HG03571 (cell line): ENCODE measurements around the gene AGBL4.
A peak's percentile ranks its signal among the peaks of the same experiment; 100 is the strongest.

Experiments used
- ATAC-seq: cut with Tn5 transposase; IDR thresholded peaks from one replicate; pipeline ENCODE4 v1.9.1; 2021; ENCODE audit not compliant: unreplicated experiment

The AGBL4 gene

GRCh38 chr1:48784301-48784700 is 1239.5 kb downstream of the AGBL4 start:
- ATAC-seq = no peak

- ATAC-seq = no peak
Observed at GRCh38 chr1:48777219-48777895, 1246.4 kb downstream of the AGBL4 start.

- no peak for ATAC-seq
Observed at GRCh38 chr1:48776393-48777218, 1247.1 kb downstream of the AGBL4 start, which contains the start of gene BEND5. Gene BEND5 (minus strand): TSS chr1:48776891. CDS start chr1:48776831, 60 bp downstream.

GRCh38 chr1:48775831-48776392 is 1247.8 kb downstream of the AGBL4 start:
- no peak for ATAC-seq

GRCh38 chr1:48773133-48773532 is 1250.6 kb downstream of the AGBL4 start:
- peak; percentile 46 for ATAC-seq

GRCh38 chr1:48772211-48772610 is 1251.5 kb downstream of the AGBL4 start:
- ATAC-seq = no peak

GRCh38 chr1:48771561-48771960 is 1252.2 kb downstream of the AGBL4 start:
- no peak for ATAC-seq

GRCh38 chr1:48767975-48768510 is 1255.7 kb downstream of the AGBL4 start:
- no peak for ATAC-seq

- no peak for ATAC-seq
Observed at GRCh38 chr1:48765335-48765734, 1258.4 kb downstream of the AGBL4 start.

GRCh38 chr1:48761986-48762385 is 1261.8 kb downstream of the AGBL4 start:
- ATAC-seq = no peak

- ATAC-seq = no peak
Observed at GRCh38 chr1:48761411-48761810, 1262.3 kb downstream of the AGBL4 start.

- no peak for ATAC-seq
Observed at GRCh38 chr1:48760857-48761256, 1262.9 kb downstream of the AGBL4 start.

GRCh38 chr1:48758976-48759375 is 1264.8 kb downstream of the AGBL4 start:
- ATAC-seq = no peak

GRCh38 chr1:48757363-48757762 is 1266.4 kb downstream of the AGBL4 start:
- no peak for ATAC-seq

GRCh38 chr1:48756683-48757316 is 1267.0 kb downstream of the AGBL4 start:
- ATAC-seq = no peak

GRCh38 chr1:48753293-48753692 is 1270.5 kb downstream of the AGBL4 start:
- no peak for ATAC-seq

- peak; percentile 97 for ATAC-seq
Observed at GRCh38 chr1:48750109-48750508, 1273.6 kb downstream of the AGBL4 start.

- ATAC-seq = no peak
Observed at GRCh38 chr1:48749068-48749467, 1274.7 kb downstream of the AGBL4 start.

GRCh38 chr1:48746906-48747305 is 1276.8 kb downstream of the AGBL4 start:
- no peak for ATAC-seq

GRCh38 chr1:48744032-48744431 is 1279.7 kb downstream of the AGBL4 start:
- ATAC-seq = no peak

- no peak for ATAC-seq
Observed at GRCh38 chr1:48743480-48743879, 1280.3 kb downstream of the AGBL4 start.
